Stimulated activated CD8-positive, alpha-beta memory T cell treated with anti-CD3 and anti-CD28 coated beads, Interleukin-7, amount 100 ng/mL, for 24 hours (primary cell): ENCODE measurements around the gene TRAF7.

Source experiments
- DNase-seq: peaks from one replicate; pipeline ENCODE4 v3.0.0-alpha.2; 2020; ENCODE audit warnings: low read depth

The TRAF7 gene

GRCh38 chr16:2181952-2182351, 26.4 kb downstream of the TRAF7 start:
- no peak for DNase-seq

- no peak for DNase-seq
These were observed 28.1 kb downstream of the TRAF7 start for GRCh38 chr16:2183671-2184070.

GRCh38 chr16:2184346-2184745, 28.8 kb downstream of the TRAF7 start:
- no peak for DNase-seq

- DNase-seq, result no peak
These were observed 29.4 kb downstream of the TRAF7 start for GRCh38 chr16:2184962-2185361.

- DNase-seq, result no peak
These were observed 30.5 kb downstream of the TRAF7 start for GRCh38 chr16:2186064-2186463.

- no peak for DNase-seq
These were observed 30.9 kb downstream of the TRAF7 start for GRCh38 chr16:2186505-2186904.

- no peak for DNase-seq
These were observed 31.6 kb downstream of the TRAF7 start for GRCh38 chr16:2187212-2187611.

GRCh38 chr16:2188395-2188794, 32.8 kb downstream of the TRAF7 start:
- DNase-seq, result no peak

GRCh38 chr16:2189252-2189893, 33.8 kb downstream of the TRAF7 start:
- DNase-seq, result no peak

- DNase-seq, result no peak
These were observed 34.5 kb downstream of the TRAF7 start for GRCh38 chr16:2190002-2190658.

- DNase-seq, result no peak
These were observed 35.3 kb downstream of the TRAF7 start for GRCh38 chr16:2190659-2191445.

GRCh38 chr16:2191446-2191706, 35.8 kb downstream of the TRAF7 start:
- no peak for DNase-seq

- DNase-seq, result no peak
These were observed 38.7 kb downstream of the TRAF7 start for GRCh38 chr16:2194166-2194834.

- no peak for DNase-seq
These were observed 39.3 kb downstream of the TRAF7 start for GRCh38 chr16:2194852-2195321.

GRCh38 chr16:2195322-2196161, 40.0 kb downstream of the TRAF7 start:
- DNase-seq, result no peak

GRCh38 chr16:2196162-2196980, 40.8 kb downstream of the TRAF7 start, which contains the start of gene CASKIN1:
CASKIN1 (minus strand) TSS chr16:2196605; CDS start chr16:2196432, 173 bp downstream.
- DNase-seq, result no peak

- DNase-seq, result no peak
These were observed 41.5 kb downstream of the TRAF7 start for GRCh38 chr16:2196981-2197511.

- no peak for DNase-seq
These were observed 42.2 kb downstream of the TRAF7 start for GRCh38 chr16:2197765-2198164.

- no peak for DNase-seq
These were observed 42.7 kb downstream of the TRAF7 start for GRCh38 chr16:2198283-2198682.

GRCh38 chr16:2199095-2199494, 43.5 kb downstream of the TRAF7 start:
- DNase-seq, result no peak
